Activated CD4-positive, alpha-beta memory T cell treated with anti-CD3 and anti-CD28 coated beads for 36 hours (primary cell): ENCODE measurements around the gene FAM221A. TPM values are rescaled to one million over a fixed set of nuclear protein-coding genes. Genes with fewer than 3 reads are reported as not detected.
"Not testable (repeated sequence)": the region's sequence is repeated elsewhere in the genome, so short reads cannot be mapped to it uniquely, and the experiment has no call there.

ENCODE experiments used
- CTCF ChIA-PET: fragments of 350-600 bp; sonication (Branson Sonifier 250); formaldehyde crosslinking; loops from one replicate; lab custom pipeline; 2021; ENCODE audit warnings: antibody characterized with exemption, inconsistent platforms; lab: Charles Lee
- POLR2A ChIA-PET: fragments of 350-600 bp; sonication (Branson Sonifier 250); formaldehyde crosslinking; loops from one replicate; lab custom pipeline; 2021; ENCODE audit warnings: antibody characterized with exemption; lab: Charles Lee
- DNase-seq: peaks from one replicate; pipeline ENCODE4 v3.0.0-alpha.2; 2020
- H3K27ac Mint-ChIP-seq: one replicate; pipeline ENCODE4 v1.8.0; 2021; ENCODE audit warnings: mixed read lengths
- H3K27me3 Mint-ChIP-seq: one replicate; pipeline ENCODE4 v1.8.0; 2021; ENCODE audit warnings: mixed read lengths
- H3K36me3 Mint-ChIP-seq: one replicate; pipeline ENCODE4 v1.8.0; 2021; ENCODE audit warnings: mixed read lengths
- H3K4me1 Mint-ChIP-seq: one replicate; pipeline ENCODE4 v1.8.0; 2021; ENCODE audit warnings: low read depth, mixed read lengths
- H3K4me3 Mint-ChIP-seq: one replicate; pipeline ENCODE4 v1.8.0; 2021; ENCODE audit warnings: mild to moderate bottlenecking, mixed read lengths
- H3K9me3 Mint-ChIP-seq: one replicate; pipeline ENCODE4 v1.8.0; 2021; ENCODE audit warnings: mixed read lengths
- intact Hi-C: fragments of 100-400 bp; cut with micrococcal nuclease; formaldehyde crosslinking; loops from one replicate; pipeline ENCODE4 v1.15.1; 2023
- total RNA-seq, 2 experiments: library from RNA; stranded (reverse); gene quantifications; one replicate each; pipeline ENCODE4 v1.2.3, GENCODE V29; 2021

Gene FAM221A
- total RNA-seq, 2 experiments from 2014 or later = 9.0 to 10.7 TPM

DNA sequence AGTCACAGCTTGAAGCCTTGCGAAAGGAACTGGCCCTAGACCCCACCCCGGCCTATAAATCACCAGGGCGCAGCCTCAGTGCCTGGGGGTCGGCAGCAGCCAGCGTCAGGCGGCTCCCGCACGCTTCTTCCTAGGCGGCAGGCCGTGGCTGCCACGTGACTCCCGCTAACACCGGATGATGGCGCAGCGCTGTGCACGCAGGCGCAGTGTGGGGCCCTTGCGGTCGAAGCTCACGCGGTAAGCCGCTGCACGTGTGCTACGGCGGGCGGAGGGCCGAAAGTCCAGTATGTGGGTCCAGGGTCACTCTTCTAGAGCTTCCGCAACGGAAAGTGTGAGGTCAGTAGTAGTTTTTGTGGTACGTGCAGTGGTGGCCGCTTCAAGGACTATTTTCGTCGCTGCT is 30.0 kb downstream of the FAM221A start, which contains the start of gene STK31:
STK31 (plus strand) TSS at position 220 of the 400 bp plus-strand sequence; CDS start at position 287, 67 bp downstream.
- POLR2A ChIA-PET = interaction anchor here (1.0 kb wide), 1 partner anchor 30 kb away, joined by 3 read pairs; the partner anchor contains the start of gene FAM221A
- intact Hi-C loops = loop anchor here (5.0 kb wide), 1 partner anchor 438 kb away; no protein-coding TSS in a partner anchor

DNA sequence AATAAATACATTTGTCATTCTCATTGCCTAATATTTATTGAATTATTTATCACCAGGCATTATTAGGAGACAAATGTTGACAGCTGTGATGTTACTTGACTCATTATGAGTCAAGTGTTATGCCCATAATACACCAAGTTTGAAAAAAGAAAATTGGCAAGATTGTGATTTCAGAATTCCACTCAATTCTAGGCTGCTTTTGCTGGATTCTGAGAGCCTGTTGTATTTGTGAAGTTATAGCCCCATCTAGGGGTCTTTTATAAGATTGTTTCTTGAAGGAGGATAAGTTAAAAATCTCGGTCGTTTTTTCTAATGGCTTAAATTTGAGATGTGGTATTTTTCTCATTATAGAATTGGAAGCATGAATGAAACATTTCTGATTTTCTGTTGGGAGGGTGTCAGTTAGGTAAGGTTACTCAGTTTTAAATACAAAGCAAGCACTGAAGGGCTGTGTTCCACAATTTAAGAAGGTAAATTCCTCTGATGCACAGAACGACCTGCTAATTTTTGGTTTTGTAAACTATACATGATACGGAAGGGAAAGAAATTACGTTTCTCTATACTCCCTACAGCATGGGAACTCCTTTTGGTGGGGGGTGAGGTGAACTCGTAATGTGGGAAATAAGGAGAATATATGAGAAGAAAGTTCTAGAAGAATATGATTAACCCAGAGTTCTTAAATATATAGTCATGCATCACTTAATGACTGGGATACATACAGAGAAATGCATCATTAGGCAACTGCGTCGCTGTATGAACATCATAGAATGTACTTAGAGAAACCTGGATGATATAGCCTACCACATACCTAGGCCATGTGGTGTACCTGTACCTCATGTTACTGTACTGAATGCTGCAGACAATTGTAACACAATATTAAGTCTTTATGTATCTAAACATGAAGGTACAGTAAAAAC is 32.6 kb downstream of the FAM221A start:
- no peaks in the 10 kb centered on the region for H3K36me3 Mint-ChIP-seq
- DNase-seq = no peak
- H3K4me1 Mint-ChIP-seq = no peaks in the 10 kb centered on the region
- POLR2A ChIA-PET = no interaction called here
- H3K27ac Mint-ChIP-seq = peak overlapping the region; percentile 5
- CTCF ChIA-PET = interaction anchor here (0.5 to 9.6 kb wide), 18 partner anchors 14 to 440 kb away, joined by 3 to 135 read pairs (median 4); no protein-coding TSS in a partner anchor
- no peak overlapping the region for H3K4me3 Mint-ChIP-seq
- intact Hi-C loops = loop anchor here (1.0 to 5.0 kb wide), 3 partner anchors 142 to 440 kb away; no protein-coding TSS in a partner anchor
- H3K27me3 Mint-ChIP-seq = peaks cover 2% of the 10 kb centered on the region
- no peaks in the 10 kb centered on the region for H3K9me3 Mint-ChIP-seq

More for the DNA sequence above, 30.0 kb downstream of the FAM221A start, which contains the start of gene STK31:
- DNase-seq = no peak
- Mint-ChIP-seq H3K27me3 (peaks cover 2% of the 10 kb centered on the region), H3K9me3 (peaks cover 14% of the 10 kb centered on the region), H3K4me3 (no peak within 1 kb of the TSS), H3K36me3 (peaks cover 16% of the 10 kb centered on the region), H3K27ac (no peak within 1 kb of the TSS), H3K4me1 (no peaks in the 10 kb centered on the region)
- CTCF ChIA-PET = interaction anchor here (0.7 to 9.6 kb wide), 8 partner anchors 11 to 437 kb away, joined by 3 to 135 read pairs (median 4); no protein-coding TSS in a partner anchor

DNA sequence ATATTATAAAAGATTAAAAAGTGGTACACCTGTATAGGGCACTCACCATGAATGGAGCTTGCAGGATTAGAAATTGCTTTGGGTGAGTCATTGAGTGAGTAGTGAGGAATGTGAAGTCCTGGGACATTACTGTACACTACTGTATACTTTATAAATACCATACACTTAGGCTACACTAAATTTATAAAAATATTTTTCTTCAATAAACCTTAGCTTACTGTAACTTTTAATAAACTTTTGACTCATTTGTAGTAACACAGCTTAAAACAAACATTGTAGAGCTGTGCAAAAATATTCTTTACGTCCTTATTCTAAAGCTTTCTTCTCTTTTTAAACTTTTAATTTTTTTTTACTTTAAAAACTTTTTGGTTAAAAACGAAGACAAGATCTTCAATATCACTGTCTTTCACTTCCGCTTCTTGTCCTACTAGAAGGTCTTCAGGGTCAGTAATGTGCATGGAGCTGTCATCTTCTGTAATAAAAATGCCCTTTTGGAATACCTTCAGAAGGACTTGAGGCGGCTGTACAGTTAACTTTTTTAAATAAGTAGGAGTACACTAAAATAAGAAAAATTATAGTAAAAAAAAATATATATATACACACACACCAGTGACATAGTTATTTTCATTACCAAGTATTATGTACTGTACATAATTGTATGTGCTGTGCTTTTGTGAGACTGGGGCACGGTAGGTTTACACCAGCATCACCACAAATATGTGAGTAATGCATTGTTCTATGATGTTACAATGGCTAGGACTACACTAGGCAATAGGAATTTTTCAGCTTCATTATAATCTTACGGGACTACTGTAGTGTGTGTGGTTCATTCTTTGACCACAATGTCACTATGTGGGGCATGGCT is 33.5 kb downstream of the FAM221A start:
- no peak for DNase-seq
- H3K36me3 Mint-ChIP-seq = no peaks in the 10 kb centered on the region
- H3K4me3 Mint-ChIP-seq = no peak overlapping the region
- POLR2A ChIA-PET = no interaction called here
- no peak overlapping the region for H3K27ac Mint-ChIP-seq
- no peaks in the 10 kb centered on the region for H3K9me3 Mint-ChIP-seq
- intact Hi-C loops = loop anchor here (5.0 kb wide), 1 partner anchor 441 kb away; no protein-coding TSS in a partner anchor
- H3K4me1 Mint-ChIP-seq = no peaks in the 10 kb centered on the region
- H3K27me3 Mint-ChIP-seq = peaks cover 2% of the 10 kb centered on the region
- CTCF ChIA-PET = interaction anchor here (0.7 to 9.6 kb wide), 10 partner anchors 17 to 1074 kb away, joined by 3 to 135 read pairs (median 3); no protein-coding TSS in a partner anchor

DNA sequence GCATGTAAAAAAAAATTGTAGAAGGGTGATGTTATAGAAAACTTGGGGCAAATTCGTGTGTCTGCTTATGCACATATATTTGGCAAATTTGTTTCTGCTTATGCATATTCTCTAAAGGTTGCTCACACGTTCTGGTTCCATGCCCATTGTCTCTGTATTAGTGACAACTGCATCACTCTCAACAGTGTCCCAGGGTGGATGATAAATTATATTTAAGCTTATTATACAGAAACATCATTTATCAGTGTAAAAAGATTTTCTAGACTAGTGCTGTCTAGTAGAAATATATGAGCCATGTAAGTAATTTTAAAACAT is 34.1 kb downstream of the FAM221A start:
- intact Hi-C loops = loop anchor here (5.0 kb wide), 1 partner anchor 442 kb away; no protein-coding TSS in a partner anchor
- Mint-ChIP-seq H3K4me1 (no peaks in the 10 kb centered on the region), H3K27me3 (peaks cover 2% of the 10 kb centered on the region), H3K4me3 (no peak overlapping the region), H3K36me3 (no peaks in the 10 kb centered on the region), H3K9me3 (no peaks in the 10 kb centered on the region), H3K27ac (no peak overlapping the region)
- ChIA-PET CTCF (interaction anchor here (0.7 to 9.6 kb wide), 6 partner anchors 17 to 1074 kb away, joined by 3 to 135 read pairs (median 8); no protein-coding TSS in a partner anchor), POLR2A (no interaction called here)
- DNase-seq = no peak

DNA sequence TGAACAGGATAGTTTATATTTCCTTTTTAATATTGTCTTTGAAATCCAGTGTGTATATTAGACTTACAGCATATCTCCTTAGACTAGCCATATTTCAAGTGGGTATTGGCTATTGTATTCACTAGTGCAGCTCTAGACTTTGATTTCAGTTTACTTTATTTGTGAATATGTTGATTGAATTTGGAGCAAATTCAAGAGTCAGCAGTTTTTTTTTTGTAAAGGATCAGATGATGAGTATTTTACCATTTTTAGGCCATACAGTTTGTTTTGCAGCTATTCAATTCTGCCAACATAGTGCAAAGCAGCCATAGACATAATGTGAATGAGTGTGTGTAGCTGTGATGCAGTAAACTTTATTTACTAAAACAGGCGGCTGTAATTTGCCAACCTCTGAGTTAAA is 34.6 kb downstream of the FAM221A start:
- Mint-ChIP-seq H3K36me3 (no peaks in the 10 kb centered on the region), H3K27me3 (peaks cover 2% of the 10 kb centered on the region), H3K4me3 (no peak overlapping the region), H3K9me3 (no peaks in the 10 kb centered on the region), H3K4me1 (no peaks in the 10 kb centered on the region), H3K27ac (no peak overlapping the region)
- ChIA-PET CTCF (interaction anchor here (0.7 to 9.6 kb wide), 7 partner anchors 18 to 1075 kb away, joined by 3 to 135 read pairs (median 3); no protein-coding TSS in a partner anchor), POLR2A (no interaction called here)
- no peak for DNase-seq
- intact Hi-C loops = loop anchor here (5.0 kb wide), 1 partner anchor 442 kb away; no protein-coding TSS in a partner anchor

DNA sequence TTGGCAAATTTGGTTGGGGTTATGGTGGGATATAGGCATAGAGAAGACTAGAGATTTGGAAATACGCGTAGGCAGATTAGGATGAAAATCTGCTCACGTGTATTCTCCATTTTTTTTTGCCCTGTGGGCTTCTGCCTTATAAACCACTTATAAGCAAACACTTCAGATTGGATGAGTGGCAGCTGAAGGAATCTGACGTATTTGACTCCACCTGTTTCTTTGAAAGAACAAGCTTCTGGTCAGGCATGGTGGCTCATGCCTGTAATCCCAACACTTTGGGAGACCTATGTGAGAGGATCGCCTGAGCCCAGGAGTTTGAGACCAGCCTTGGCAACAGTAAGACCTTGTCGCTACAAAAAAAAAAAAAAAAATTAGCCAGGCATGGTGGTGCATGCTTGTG is 35.1 kb downstream of the FAM221A start:
- no peak for DNase-seq
- H3K27ac Mint-ChIP-seq = no peak overlapping the region
- H3K9me3 Mint-ChIP-seq = no peaks in the 10 kb centered on the region
- no peaks in the 10 kb centered on the region for H3K4me1 Mint-ChIP-seq
- ChIA-PET POLR2A (no interaction called here), CTCF (interaction anchor here (0.9 to 9.6 kb wide), 5 partner anchors 18 to 442 kb away, joined by 3 to 135 read pairs (median 12); no protein-coding TSS in a partner anchor)
- peaks cover 2% of the 10 kb centered on the region for H3K27me3 Mint-ChIP-seq
- intact Hi-C loops = no loop called here
- H3K36me3 Mint-ChIP-seq = no peaks in the 10 kb centered on the region
- no peak overlapping the region for H3K4me3 Mint-ChIP-seq

DNA sequence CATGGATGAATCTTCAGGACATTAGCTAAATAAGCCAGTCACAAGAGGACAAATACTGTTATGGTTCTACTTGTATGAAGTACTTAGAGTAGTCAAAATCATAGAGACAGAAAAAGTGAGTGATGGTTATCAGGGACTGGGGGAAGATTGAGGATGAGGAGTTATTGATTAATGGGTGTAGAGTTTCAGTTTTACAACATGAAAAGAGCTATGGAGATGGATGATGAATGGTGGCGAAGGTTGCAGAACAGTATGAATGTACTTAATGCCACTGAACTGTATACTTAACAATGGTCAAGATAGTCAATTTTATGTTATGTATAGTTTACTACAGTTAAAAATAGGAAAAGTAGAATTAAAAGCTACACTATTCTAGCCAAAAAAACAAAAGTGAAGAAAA is 37.8 kb downstream of the FAM221A start:
- POLR2A ChIA-PET = no interaction called here
- H3K27me3 Mint-ChIP-seq = no peaks in the 10 kb centered on the region
- H3K4me3 Mint-ChIP-seq = no peak overlapping the region
- no peaks in the 10 kb centered on the region for H3K4me1 Mint-ChIP-seq
- H3K9me3 Mint-ChIP-seq = no peaks in the 10 kb centered on the region
- intact Hi-C loops = no loop called here
- H3K27ac Mint-ChIP-seq = no peak overlapping the region
- CTCF ChIA-PET = interaction anchor here (1.2 to 2.1 kb wide), 3 partner anchors 147 to 445 kb away, joined by 3 to 7 read pairs (median 6); no protein-coding TSS in a partner anchor
- H3K36me3 Mint-ChIP-seq = no peaks in the 10 kb centered on the region
- DNase-seq = no peak

DNA sequence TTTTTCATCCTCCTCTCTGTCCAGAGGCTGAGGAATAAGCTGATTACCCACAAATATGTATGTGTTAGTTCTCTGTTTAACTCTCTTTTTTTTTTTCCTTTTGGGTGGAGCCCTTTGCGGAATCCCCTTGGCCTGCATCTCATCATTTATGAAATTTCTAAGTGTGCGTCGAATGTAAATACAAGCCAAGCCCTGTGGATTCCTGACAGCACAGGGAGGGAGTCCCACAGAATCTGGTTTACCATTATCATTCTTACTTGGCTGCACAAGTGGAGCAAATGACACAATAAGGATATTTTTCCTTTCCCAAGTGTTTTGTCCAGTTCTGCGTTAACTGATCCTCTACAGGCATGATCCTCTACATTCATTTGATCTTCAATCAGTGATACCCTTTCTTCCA is 41.5 kb downstream of the FAM221A start:
- Mint-ChIP-seq H3K27me3 (no peaks in the 10 kb centered on the region), H3K4me1 (no peaks in the 10 kb centered on the region), H3K36me3 (no peaks in the 10 kb centered on the region), H3K27ac (no peak overlapping the region), H3K4me3 (no peak overlapping the region), H3K9me3 (no peaks in the 10 kb centered on the region)
- POLR2A ChIA-PET = no interaction called here
- no peak for DNase-seq
- intact Hi-C loops = no loop called here
- CTCF ChIA-PET = interaction anchor here (2.1 kb wide), 1 partner anchor 151 kb away, joined by 8 read pairs; no protein-coding TSS in a partner anchor

DNA sequence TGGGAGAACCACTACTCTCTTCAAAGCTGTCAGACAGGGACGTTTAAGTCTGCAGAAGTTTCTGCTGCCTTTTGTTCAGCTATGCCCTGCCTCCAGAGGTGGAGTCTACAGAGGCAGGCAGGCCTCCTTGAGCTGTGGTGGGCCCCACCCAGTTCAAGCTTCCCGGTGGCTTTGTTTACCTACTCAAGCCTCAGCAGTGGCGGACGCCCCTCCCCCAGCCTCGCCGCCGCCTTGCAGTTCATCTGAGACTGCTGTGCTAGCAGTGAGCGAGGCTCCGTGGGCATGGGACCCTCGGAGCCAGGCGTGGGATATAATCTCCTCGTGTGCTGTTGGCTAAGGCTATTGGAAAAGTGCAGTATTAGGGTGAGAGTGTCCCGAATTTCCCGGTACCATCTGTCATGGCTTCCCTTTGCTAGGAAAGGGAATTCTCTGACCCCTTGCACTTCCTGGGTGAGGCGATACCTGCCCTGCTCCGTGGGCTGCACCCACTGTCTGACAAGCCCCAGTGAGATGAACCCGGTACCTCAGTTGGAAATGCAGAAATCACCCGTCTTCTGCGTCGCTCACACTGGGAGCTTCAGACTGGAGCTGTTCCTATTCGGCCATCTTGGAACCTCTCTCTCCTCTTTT is 42.7 kb downstream of the FAM221A start:
- H3K4me1 Mint-ChIP-seq, H3K36me3 Mint-ChIP-seq, H3K27me3 Mint-ChIP-seq, H3K9me3 Mint-ChIP-seq, H3K4me3 Mint-ChIP-seq, intact Hi-C loops, DNase-seq, POLR2A ChIA-PET, H3K27ac Mint-ChIP-seq: not testable (repeated sequence)
- CTCF ChIA-PET = interaction anchor here (2.0 kb wide), 1 partner anchor 153 kb away, joined by 5 read pairs; no protein-coding TSS in a partner anchor

DNA sequence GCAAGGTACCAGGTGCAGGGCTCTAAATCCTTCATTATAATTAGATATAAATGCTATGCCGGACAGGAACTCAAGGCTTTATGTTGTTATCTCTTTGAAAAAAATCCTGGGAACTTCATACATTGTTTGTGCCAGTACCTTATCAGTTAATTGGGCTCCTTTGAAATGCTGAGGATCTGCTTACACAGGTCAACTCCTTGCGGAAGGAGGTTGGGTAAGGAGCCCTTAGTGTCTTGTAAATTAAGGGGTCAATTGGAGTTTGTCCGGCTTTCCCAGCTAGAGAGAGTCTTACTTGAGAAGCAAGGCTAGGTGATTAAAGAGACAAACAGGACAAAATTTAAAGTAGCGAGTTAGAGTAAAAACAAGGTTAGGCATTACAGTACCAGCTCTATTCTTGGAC is 44.1 kb downstream of the FAM221A start:
- intact Hi-C loops, H3K4me3 Mint-ChIP-seq, H3K27ac Mint-ChIP-seq, DNase-seq, H3K27me3 Mint-ChIP-seq, H3K36me3 Mint-ChIP-seq, POLR2A ChIA-PET, H3K9me3 Mint-ChIP-seq, H3K4me1 Mint-ChIP-seq: not testable (repeated sequence)
- CTCF ChIA-PET = interaction anchor here (0.9 to 1.0 kb wide), 2 partner anchors 12 to 177 kb away, joined by 3 to 4 read pairs; no protein-coding TSS in a partner anchor

DNA sequence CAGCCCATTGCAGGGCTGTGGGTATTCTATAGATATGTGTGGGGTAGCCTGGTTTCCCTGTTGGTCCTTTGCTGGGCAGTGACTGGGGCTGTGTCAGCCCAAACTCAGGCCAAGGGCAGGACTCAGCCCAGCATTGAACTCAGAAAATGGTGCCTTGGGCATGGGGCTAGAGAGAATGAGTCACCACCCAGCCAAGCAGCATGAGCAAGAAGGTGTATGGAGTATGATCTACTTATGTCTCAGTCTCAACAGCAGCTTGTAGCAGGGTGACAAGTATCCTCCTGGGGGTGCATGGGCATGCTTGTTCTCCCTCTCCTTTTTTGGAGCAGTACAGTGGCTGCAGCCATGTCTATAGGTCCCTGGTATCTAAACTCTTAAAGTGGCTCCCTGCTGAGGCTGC is 62.1 kb downstream of the FAM221A start:
- peaks cover 7% of the 10 kb centered on the region for H3K36me3 Mint-ChIP-seq
- POLR2A ChIA-PET = no interaction called here
- H3K27ac Mint-ChIP-seq = no peak overlapping the region
- H3K4me1 Mint-ChIP-seq = no peaks in the 10 kb centered on the region
- intact Hi-C loops = no loop called here
- H3K27me3 Mint-ChIP-seq = no peaks in the 10 kb centered on the region
- H3K4me3 Mint-ChIP-seq = no peak overlapping the region
- no peak for DNase-seq
- peaks cover 32% of the 10 kb centered on the region for H3K9me3 Mint-ChIP-seq
- CTCF ChIA-PET = no interaction called here
